ENCODE data around the gene VARS1. TPM values are rescaled to one million over a fixed set of nuclear protein-coding genes. Genes with fewer than 3 reads are reported as not detected.

VARS1 gene
- total and polyA plus RNA-seq, 2 of the 4 experiments (the other 2 are of a cell fraction), result 41.2 to 42.0 TPM

GRCh38 chr6:31765559-31765909, 30.0 kb downstream of the VARS1 start:
- Histone ChIP-seq H4K91ac (ENCODE audit: insufficient read depth, low read depth, low read length) (no peak overlapping the region), H3K4me1 (ENCODE audit: control insufficient read depth, insufficient read depth, low read length) (peaks cover 4% of the 10 kb centered on the region), H3K23ac (ENCODE audit: low read depth, low read length) (no peak overlapping the region), H3K79me1 (ENCODE audit: low read depth in 1 of 2, low read length in 2 of 2) (no peaks in the 10 kb centered on the region), H3K4me3 (ENCODE audit: insufficient read depth, low read depth, low read length) (no peak overlapping the region), H3K18ac (ENCODE audit: low read depth, low read length) (no peak overlapping the region), H2AK5ac (ENCODE audit: low read depth, low read length) (no peak overlapping the region), H4K8ac (ENCODE audit: low read depth in 2 of 2, low read length in 2 of 2) (no peak overlapping the region), H3K36me3 (ENCODE audit: control insufficient read depth, insufficient read depth, low read length) (peaks cover 3% of the 10 kb centered on the region; the same call in 1 of the 2 replicates), H3K56ac (ENCODE audit: extremely low read depth, insufficient read depth, low read length) (no peak overlapping the region), H3K27me3 (ENCODE audit: control insufficient read depth, insufficient read depth, low read length) (no peaks in the 10 kb centered on the region), H2BK5ac (ENCODE audit: low read depth, low read length, poor library complexity, severe bottlenecking) (no peak overlapping the region), H2BK15ac (ENCODE audit: low read depth, low read length) (no peak overlapping the region), H3K4me2 (ENCODE audit: low read depth, low read length) (no peak overlapping the region), H3K9me1 (ENCODE audit: insufficient read depth, low read length) (peaks cover 9% of the 10 kb centered on the region), H2AFZ (replicated peaks; ENCODE audit: low read length, poor library complexity) (no peak overlapping the region), H4K20me1 (ENCODE audit: insufficient read depth, low read length) (no peaks in the 10 kb centered on the region), H4K5ac (ENCODE audit: low read depth, low read length) (no peak overlapping the region), H3K14ac (replicated peaks; ENCODE audit: low read depth, low read length) (no peak overlapping the region), H3K27ac (ENCODE audit: insufficient read depth, low read length) (no peak overlapping the region), H3K9ac (ENCODE audit: low read depth, low read length) (no peak overlapping the region), H3K9me3 (ENCODE audit: control insufficient read depth, insufficient read depth, low read length) (no peaks in the 10 kb centered on the region), H2BK120ac (ENCODE audit: low read depth, low read length) (no peak overlapping the region), H2BK20ac (ENCODE audit: low read depth, low read length) (no peak overlapping the region), H3K4ac (ENCODE audit: low read depth, low read length) (no peak overlapping the region), H2AK9ac (replicated peaks; ENCODE audit: low read depth, low read length, poor library complexity) (peak overlapping the region; percentile 59)
- ChIA-PET CTCF (no interaction called here), POLR2A (ENCODE audit: unreplicated experiment) (no interaction called here)
- in situ Hi-C loops (cut with MboI; ENCODE audit: low sequenced_read_pairs), result no loop called here
- BruUV-seq (replicated peaks), result no TSS peak
- DNase-seq (no peak), ATAC-seq (ENCODE audit: low read depth) (no peak)
- WGBS, 2 experiments (ENCODE audit: extremely low coverage in 2 of 2, insufficient read length in 1 of 2), result no CpG with 5 or more reads among the region's 9 CpGs
- intact Hi-C loops (cut with micrococcal nuclease), result no loop called here
- TF ChIP-seq FOS (IDR thresholded peaks at IDR 0.05; ENCODE audit: low read depth, low read length) (no peak), ELK1 (IDR thresholded peaks at IDR 0.05; ENCODE audit: borderline replicate concordance, low read depth, low read length) (no peak), MAZ (IDR thresholded peaks at IDR 0.05; ENCODE audit: borderline replicate concordance, low read depth, low read length) (no peak), RAD21 (IDR thresholded peaks at IDR 0.05; ENCODE audit: low read length) (no peak)
- dilution Hi-C loops (cut with HindIII; ENCODE audit: low sequenced_read_pairs, unreplicated experiment), result no loop called here

Measured in IMR-90 (cell line).